GM12878 (cell line): Measurements from ENCODE around the gene AFAP1L2. TPM values are rescaled to one million over a fixed set of nuclear protein-coding genes. Genes with fewer than 3 reads are reported as not detected.

Source experiments
- ATAC-seq: fragments of 200-7000 bp; cut with Tn5 transposase; 3 replicates; pipeline ENCODE4 v1.9.1; 2020; ENCODE audit warnings: mild to moderate bottlenecking, moderate library complexity
- BruUV-seq: library from RNA; stranded (reverse); fragments of 400-500 nt; replicated peaks from 2 replicates; lab custom pipeline; 2021; lab: Mats Ljungman, UMichigan
- CTCF ChIA-PET: fragments of 300-600 bp; sonication (Branson Sonifier 250); formaldehyde crosslinking; extraction: SDS; loops from one replicate; lab custom pipeline; 2021; ENCODE audit warnings: inconsistent platforms; lab: Yijun Ruan, JAX
- POLR2A ChIA-PET: fragments of 350-600 bp; formaldehyde crosslinking; extraction: SDS; loops from one replicate; lab custom pipeline; 2021; ENCODE audit warnings: inconsistent platforms; lab: Charles Lee
- RAD21 ChIA-PET: fragments of 300-600 bp; sonication (Branson Sonifier 250); formaldehyde crosslinking; loops from one replicate; lab custom pipeline; 2023; ENCODE audit warnings: antibody characterized with exemption; ENCODE audit not compliant: unreplicated experiment; lab: Charles Lee
- SMC1A ChIA-PET: fragments of 300-600 bp; sonication (Branson Sonifier 250); formaldehyde crosslinking; loops from one replicate; lab custom pipeline; 2023; ENCODE audit not compliant: unreplicated experiment, uncharacterized antibody; lab: Charles Lee
- DNase-seq: peaks from one replicate; pipeline ENCODE4 v3.0.0-alpha.2; 2011; ENCODE audit warnings: low read depth, low spot score
- FAIRE-seq: peaks from 3 replicates; lab custom pipeline; 2011; peaks lifted over from hg19 to GRCh38; lab: Jason Lieb, UNC
- H2AFZ ChIP-seq: 2 replicates; pipeline ENCODE4 v1.6.0; 2011; ENCODE audit warnings: low read depth, low read length, control low read depth; ENCODE audit not compliant: control insufficient read depth
- H3K27ac ChIP-seq: 2 replicates; pipeline ENCODE4 v1.5.1; 2011; ENCODE audit warnings: control low read depth; ENCODE audit not compliant: control insufficient read depth, insufficient read depth
- H3K27me3 ChIP-seq, 2 experiments: replicated peaks in 1 of 2; 2 replicates each; pipeline versions ENCODE4 v1.6.0 to v1.6.1; 2011; ENCODE audit warnings: low read length in 1 of 2; ENCODE audit not compliant: control insufficient read depth in 2 of 2, insufficient read depth in 2 of 2
- H3K36me3 ChIP-seq, 2 experiments: 2 replicates each; pipeline ENCODE4 v1.5.1; 2011; ENCODE audit warnings: low read length in 1 of 2; ENCODE audit not compliant: control insufficient read depth in 2 of 2, insufficient read depth in 2 of 2
- H3K4me1 ChIP-seq: 2 replicates; pipeline ENCODE4 v1.6.1; 2011; ENCODE audit warnings: mild to moderate bottlenecking, low read length, moderate library complexity, mixed read lengths; ENCODE audit not compliant: control insufficient read depth, insufficient read depth
- H3K4me2 ChIP-seq: 2 replicates; pipeline ENCODE4 v1.6.0; 2011; ENCODE audit warnings: control low read depth; ENCODE audit not compliant: control insufficient read depth, insufficient read depth
- H3K4me3 ChIP-seq: fragments of 200-600 bp; sonication (generic); 2 replicates; pipeline ENCODE4 v1.5.1; 2016
- H3K79me2 ChIP-seq: 2 replicates; pipeline ENCODE4 v1.6.0; 2011; ENCODE audit warnings: low read length; ENCODE audit not compliant: control insufficient read depth, insufficient read depth
- H3K9ac ChIP-seq: 2 replicates; pipeline ENCODE4 v1.8.0; 2011; ENCODE audit warnings: low read length, control low read depth, mixed read lengths; ENCODE audit not compliant: control insufficient read depth, insufficient read depth
- H3K9me3 ChIP-seq: replicated peaks from 3 replicates; pipeline ENCODE4 v1.5.1; 2011; ENCODE audit warnings: mild to moderate bottlenecking, low read length; ENCODE audit not compliant: control insufficient read depth, insufficient read depth
- H4K20me1 ChIP-seq: 2 replicates; pipeline ENCODE4 v1.6.0; 2011; ENCODE audit not compliant: control insufficient read depth, insufficient read depth
- CBX5 ChIP-seq: sonication (generic); IDR thresholded peaks from 2 replicates; pipeline ENCODE4 v1.6.1; 2016; ENCODE audit warnings: low read depth, moderate library complexity, mild to moderate bottlenecking, inconsistent platforms
- EGR1 ChIP-seq, 2 experiments: IDR thresholded peaks; 1 replicate in 1 of 2; 2 replicates in 1 of 2; pipeline ENCODE4 v1.6.1; 2011 to 2012; ENCODE audit warnings: low read depth in 2 of 2, low read length in 2 of 2, borderline replicate concordance in 1 of 2, mild to moderate bottlenecking in 1 of 2, moderate library complexity in 1 of 2
- ESRRA ChIP-seq: IDR thresholded peaks from 2 replicates; pipeline ENCODE4 v1.6.1; 2012; ENCODE audit warnings: mild to moderate bottlenecking, low read length, improper control_type of control experiment
- ETV6 ChIP-seq, 2 experiments: fragments of 450-650 bp in 1 of 2; IDR thresholded peaks in 1 of 2; conservative IDR thresholded peaks in 1 of 2; 2 replicates each; pipeline ENCODE4 v1.6.1; 2014; ENCODE audit warnings: antibody characterized with exemption in 1 of 2, borderline replicate concordance in 1 of 2, low read depth in 1 of 2, mild to moderate bottlenecking in 1 of 2, moderate library complexity in 1 of 2
- HDAC2 ChIP-seq: fragments of 200-600 bp; sonication (generic); IDR thresholded peaks from 2 replicates; pipeline ENCODE4 v1.6.1; 2017
- HSF1 ChIP-seq: fragments of 150-350 bp; IDR thresholded peaks from 2 replicates; pipeline ENCODE4 v1.6.1; 2014; ENCODE audit warnings: mild to moderate bottlenecking, low read depth, low read length
- KAT2A ChIP-seq: conservative IDR thresholded peaks from 2 replicates; pipeline ENCODE4 v1.6.1; 2011; ENCODE audit warnings: low read depth, low read length; ENCODE audit not compliant: control insufficient read depth
- NBN ChIP-seq: fragments of 450-650 bp; IDR thresholded peaks from 2 replicates; pipeline ENCODE4 v1.6.1; 2016
- NFYA ChIP-seq: IDR thresholded peaks from 2 replicates; pipeline ENCODE4 v1.6.1; 2011; ENCODE audit warnings: low read depth, mild to moderate bottlenecking, low read length, improper control_type of control experiment, borderline replicate concordance
- NR2C2 ChIP-seq: IDR thresholded peaks from 2 replicates; pipeline ENCODE4 v1.6.1; 2011; ENCODE audit warnings: borderline replicate concordance, low read depth; ENCODE audit not compliant: control insufficient read depth, insufficient read length
- PAX5 ChIP-seq: IDR thresholded peaks from 2 replicates; pipeline ENCODE4 v1.6.1; 2011; ENCODE audit warnings: low read depth, low read length, borderline replicate concordance
- PKNOX1 ChIP-seq: fragments of 450-650 bp; IDR thresholded peaks from 2 replicates; pipeline ENCODE4 v1.6.1; 2016; ENCODE audit warnings: mild to moderate bottlenecking
- RAD21 ChIP-seq: IDR thresholded peaks from 2 replicates; pipeline ENCODE4 v1.6.1; 2011; ENCODE audit warnings: mild to moderate bottlenecking, low read depth, low read length, moderate library complexity; ENCODE audit not compliant: insufficient read depth
- RFX5 ChIP-seq: IDR thresholded peaks from 2 replicates; pipeline ENCODE4 v1.6.1; 2011; ENCODE audit warnings: low read depth, low read length, improper control_type of control experiment
- SIN3A ChIP-seq: IDR thresholded peaks from 2 replicates; pipeline ENCODE4 v1.6.1; 2012; ENCODE audit warnings: low read depth, low read length, improper control_type of control experiment
- SMAD5 ChIP-seq: IDR thresholded peaks from 2 replicates; pipeline ENCODE4 v1.6.1; 2016; ENCODE audit warnings: antibody characterized with exemption, low read depth
- STAT1 ChIP-seq: fragments of 450-650 bp; conservative IDR thresholded peaks from 2 replicates; pipeline ENCODE4 v1.6.1; 2014; ENCODE audit warnings: antibody characterized with exemption, mild to moderate bottlenecking
- TAF1 ChIP-seq: IDR thresholded peaks from 2 replicates; pipeline ENCODE4 v1.6.1; 2011; ENCODE audit warnings: mild to moderate bottlenecking, low read depth, low read length, borderline replicate concordance
- USF1 ChIP-seq: IDR thresholded peaks from 2 replicates; pipeline ENCODE4 v1.6.1; 2011; ENCODE audit warnings: borderline replicate concordance, low read depth, mild to moderate bottlenecking, moderate library complexity, mixed read lengths, low read length; ENCODE audit not compliant: insufficient read depth; ENCODE audit errors: extremely low read length
- ZNF217 ChIP-seq: fragments of 450-650 bp; IDR thresholded peaks from 2 replicates; pipeline ENCODE4 v1.6.1; 2017; ENCODE audit warnings: antibody characterized with exemption, mild to moderate bottlenecking
- WGBS: methylation state at CpG from one replicate; pipeline ENCODE4 v1.1.6; 2016; ENCODE audit warnings: low lambda C conversion rate; ENCODE audit not compliant: insufficient replicate concordance, insufficient coverage; ENCODE audit errors: missing lambda C conversion rate; 5-methylcytosine and 5-hydroxymethylcytosine counted together
- in situ Hi-C: fragments of 300-500 bp; cut with MboI; formaldehyde crosslinking; loops from 9 replicates; pipeline ENCODE4 v1.14.3; 2018; ENCODE audit warnings: mixed read lengths
- intact Hi-C: fragments of 100-400 bp; cut with micrococcal nuclease; formaldehyde crosslinking; loops from one replicate; pipeline ENCODE4 v1.14.2; 2022; ENCODE audit not compliant: unreplicated experiment
- polyA plus RNA-seq, 11 experiments: library from polyadenylated mRNA; depleted of rRNA in 4 of 11; unstranded in 6 of 11; stranded (reverse) in 5 of 11; fragments of >200 nt; fragmentation: Nextera tagmentation in 4 of 11; fragmentation: Illumina TruSeq in 1 of 11; extraction: Ambion mirVana in 4 of 11; extraction: Trizol in 1 of 11; gene quantifications; 1 replicate in 1 of 11; 2 replicates in 10 of 11; pipeline versions ENCODE4 v1.2.1 to v1.2.3, GENCODE V29; 2011 to 2016; ENCODE audit warnings: inconsistent platforms in 2 of 11, missing spikeins in 2 of 11, low read depth in 1 of 11
- total RNA-seq, 4 experiments: library from RNA; depleted of rRNA in 3 of 4; stranded (reverse); fragments of >200 nt in 3 of 4; fragmentation: Illumina TruSeq in 1 of 4; extraction: Trizol in 1 of 4; gene quantifications; 2 replicates each; pipeline versions ENCODE4 v1.2.1 to v1.2.3, GENCODE V29; 2013 to 2021

Gene AFAP1L2
- total and polyA plus RNA-seq, 10 of the 15 experiments (the other 5 are each of a cell fraction or from before 2014, with no cell fraction given): 0.03 to 4.0 (median 0.34) TPM

DNA sequence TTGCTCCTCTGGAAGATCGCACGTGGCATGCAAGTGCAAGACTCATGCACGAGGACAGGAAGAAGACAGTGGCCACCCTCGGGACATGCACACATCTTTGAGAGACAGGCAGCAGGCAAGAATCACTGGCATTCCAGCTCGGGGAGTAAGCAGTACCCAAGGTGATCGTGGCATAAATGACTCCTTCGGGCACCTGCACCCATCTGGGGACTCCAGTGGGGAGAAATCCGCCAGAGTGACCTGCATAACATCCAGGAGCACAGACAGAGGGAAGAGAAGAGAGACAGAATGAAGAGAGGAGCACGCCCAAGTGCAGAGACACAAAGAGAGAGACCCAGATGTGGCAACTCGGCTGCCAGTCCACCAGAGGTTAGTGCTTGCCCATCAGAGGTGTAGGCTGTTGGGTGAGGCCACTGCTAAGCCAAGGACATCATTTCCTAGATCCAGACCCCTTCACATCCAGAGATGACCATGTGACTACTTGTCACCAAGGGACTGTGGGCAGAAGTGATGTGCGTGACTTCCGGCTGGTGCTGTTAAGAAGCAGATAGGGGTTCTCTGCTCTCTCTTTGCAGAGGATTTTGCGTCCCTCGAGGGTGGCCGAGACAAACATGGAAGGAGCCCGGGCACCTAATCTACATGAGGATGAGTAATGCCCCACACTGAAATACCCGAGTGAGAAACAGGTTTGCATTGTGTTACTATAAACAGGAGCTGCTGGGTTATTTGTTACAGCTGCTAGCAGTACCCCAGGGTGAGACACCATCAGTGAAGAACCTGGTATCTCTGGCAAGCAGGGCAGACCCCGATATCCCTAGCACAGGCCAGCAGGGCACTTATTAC lies 84.7 kb downstream of the AFAP1L2 start (continued):
- no peak for TF ChIP-seq HDAC2
- TF ChIP-seq SIN3A: no peak
- no peak for TF ChIP-seq STAT1
- TF ChIP-seq ETV6 (conservative IDR thresholded peaks at IDR 0.05 in 1 of 2, IDR thresholded peaks at IDR 0.05 in 1 of 2; ENCODE audit: borderline replicate concordance in 1 of 2, low read depth in 1 of 2): no peak
- no peak for TF ChIP-seq TAF1
- no peak for TF ChIP-seq NBN
- no peak for TF ChIP-seq NFYA
- no peak for TF ChIP-seq KAT2A
- TF ChIP-seq ZNF217: no peak
- TF ChIP-seq, all 136 proteins: peak for 0

- Histone ChIP-seq H3K4me1 (no peaks in the 10 kb centered on the region), H3K9me3 (no peaks in the 10 kb centered on the region), H3K9ac (no peak overlapping the region), H3K79me2 (no peaks in the 10 kb centered on the region), H3K4me2 (no peak overlapping the region), H3K27me3 (no peaks in the 10 kb centered on the region), H3K27ac (no peak overlapping the region), H3K4me3 (no peak overlapping the region), H3K36me3 (no peaks in the 10 kb centered on the region), H4K20me1 (no peaks in the 10 kb centered on the region), H2AFZ (no peak overlapping the region)
- intact Hi-C loops: no loop called here
- ChIA-PET CTCF (interaction anchor here (0.5 to 0.9 kb wide), 2 partner anchors 10 to 13 kb away, joined by 3 read pairs; no protein-coding TSS in a partner anchor), SMC1A (no interaction called here), POLR2A (no interaction called here), RAD21 (interaction anchor here (0.6 kb wide), 1 partner anchor 32 kb away, joined by 3 read pairs; no protein-coding TSS in a partner anchor)
- BruUV-seq: no TSS peak
- no peak for FAIRE-seq
- in situ Hi-C loops: loop anchor here (25.0 kb wide), 2 partner anchors 104 to 471 kb away; no protein-coding TSS in a partner anchor
- 43% methylated on average over 5 of the region's 5 CpGs for WGBS
- no peak for DNase-seq
- ATAC-seq: no peak
- TF ChIP-seq SIN3A (no peak), EGR1 (IDR thresholded peaks at IDR 0.05; ENCODE audit: borderline replicate concordance in 1 of 2, low read depth in 2 of 2, low read length in 2 of 2) (no peak), HSF1 (no peak), ESRRA (no peak), PAX5 (no peak), CBX5 (no peak), PKNOX1 (no peak), NR2C2 (no peak), USF1 (no peak), RFX5 (no peak), SMAD5 (no peak), RAD21 (no peak)
Observed at GRCh38 chr10:114316744-114317143, 87.6 kb downstream of the AFAP1L2 start.
